Osteoblast (primary cell): ENCODE measurements around the gene FAM227A. TPM values are rescaled to one million over a fixed set of nuclear protein-coding genes. Genes with fewer than 3 reads are reported as not detected.

Experiments
- DNase-seq: peaks from one replicate; pipeline ENCODE4 v3.0.0; 2011; ENCODE audit warnings: low spot score, mixed read lengths; ENCODE audit not compliant: insufficient read length; ENCODE audit errors: missing footprints
- H2AFZ ChIP-seq: 2 replicates; pipeline ENCODE4 v1.6.0; 2011; ENCODE audit warnings: mild to moderate bottlenecking, low read length
- H3K27ac ChIP-seq: 2 replicates; pipeline ENCODE4 v1.5.1; 2011; ENCODE audit warnings: mild to moderate bottlenecking, low read depth, low read length, moderate library complexity
- H3K27me3 ChIP-seq: 2 replicates; pipeline ENCODE4 v1.6.0; 2012; ENCODE audit warnings: mild to moderate bottlenecking, control low read depth, inconsistent platforms, low read length, moderate library complexity; ENCODE audit not compliant: insufficient read depth
- H3K36me3 ChIP-seq: 2 replicates; pipeline ENCODE4 v1.5.1; 2011; ENCODE audit warnings: mild to moderate bottlenecking, low read length, control low read depth, moderate library complexity; ENCODE audit not compliant: insufficient read depth
- H3K4me1 ChIP-seq: 2 replicates; pipeline ENCODE4 v1.5.1; 2011; ENCODE audit warnings: mild to moderate bottlenecking, low read length, control low read depth, moderate library complexity; ENCODE audit not compliant: insufficient read depth
- H3K4me2 ChIP-seq: 2 replicates; pipeline ENCODE4 v1.6.0; 2011; ENCODE audit warnings: mild to moderate bottlenecking, low read length; ENCODE audit not compliant: insufficient read depth
- H3K4me3 ChIP-seq: fragments of 200-600 bp; sonication (generic); 3 replicates; pipeline ENCODE4 v1.5.1; 2012; ENCODE audit warnings: mild to moderate bottlenecking, low read length, inconsistent platforms; ENCODE audit not compliant: insufficient read depth
- H3K79me2 ChIP-seq: 2 replicates; pipeline ENCODE4 v1.6.0; 2012; ENCODE audit warnings: mild to moderate bottlenecking, low read length, control low read depth, inconsistent platforms; ENCODE audit not compliant: insufficient read depth
- H3K9me3 ChIP-seq: 2 replicates; pipeline ENCODE4 v1.5.1; 2011; ENCODE audit warnings: low read depth, low read length, control low read depth
- H4K20me1 ChIP-seq: 2 replicates; pipeline ENCODE4 v1.6.0; 2012; ENCODE audit warnings: mild to moderate bottlenecking, low read length, control low read depth; ENCODE audit not compliant: insufficient read depth
- total RNA-seq: library from RNA; depleted of rRNA; stranded (reverse); fragments of >200 nt; gene quantifications from 2 replicates; pipeline ENCODE4 v1.2.3, GENCODE V29; 2012
- TF ChIP-seq, protein P1 (sequence below): IDR thresholded peaks from 2 replicates; pipeline ENCODE4 v1.5.1; 2011; ENCODE audit warnings: mild to moderate bottlenecking, low read depth, low read length, moderate library complexity; ENCODE audit errors: extremely low read depth

The FAM227A gene
- total RNA-seq, 1 donor, result 3.3 TPM

DNA sequence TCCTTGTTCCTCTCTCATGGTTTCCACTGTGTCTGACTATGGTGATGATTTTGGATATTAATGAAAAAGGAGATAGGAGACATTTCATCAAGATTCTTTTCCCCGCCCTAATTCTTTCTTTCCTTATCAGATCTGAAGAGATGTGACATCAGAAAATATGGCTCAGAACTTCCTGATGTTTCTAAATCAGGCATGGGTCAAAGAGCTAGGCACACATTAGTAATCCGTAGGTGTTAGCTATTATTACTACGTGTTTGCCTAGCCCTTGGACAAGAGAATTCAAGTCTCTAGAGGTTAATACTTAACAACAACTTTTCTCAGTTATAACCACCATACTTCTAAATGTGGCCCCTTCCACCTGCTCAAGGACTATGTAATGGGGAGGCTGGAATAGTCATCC lies 38.7 kb upstream of the FAM227A start:
- H2AFZ ChIP-seq, result no peak overlapping the region
- H3K4me3 ChIP-seq, result no peak overlapping the region
- H3K79me2 ChIP-seq, result peaks cover 88% of the 10 kb centered on the region
- DNase-seq, result no peak
- H3K27me3 ChIP-seq, result no peaks in the 10 kb centered on the region
- H3K4me2 ChIP-seq, result no peak overlapping the region
- H3K9me3 ChIP-seq, result no peaks in the 10 kb centered on the region
- H3K4me1 ChIP-seq, result peaks cover 39% of the 10 kb centered on the region
- peaks cover 7% of the 10 kb centered on the region for H3K36me3 ChIP-seq
- no peak overlapping the region for H3K27ac ChIP-seq
- peaks cover 22% of the 10 kb centered on the region for H4K20me1 ChIP-seq
- TF ChIP-seq, protein P1, sequence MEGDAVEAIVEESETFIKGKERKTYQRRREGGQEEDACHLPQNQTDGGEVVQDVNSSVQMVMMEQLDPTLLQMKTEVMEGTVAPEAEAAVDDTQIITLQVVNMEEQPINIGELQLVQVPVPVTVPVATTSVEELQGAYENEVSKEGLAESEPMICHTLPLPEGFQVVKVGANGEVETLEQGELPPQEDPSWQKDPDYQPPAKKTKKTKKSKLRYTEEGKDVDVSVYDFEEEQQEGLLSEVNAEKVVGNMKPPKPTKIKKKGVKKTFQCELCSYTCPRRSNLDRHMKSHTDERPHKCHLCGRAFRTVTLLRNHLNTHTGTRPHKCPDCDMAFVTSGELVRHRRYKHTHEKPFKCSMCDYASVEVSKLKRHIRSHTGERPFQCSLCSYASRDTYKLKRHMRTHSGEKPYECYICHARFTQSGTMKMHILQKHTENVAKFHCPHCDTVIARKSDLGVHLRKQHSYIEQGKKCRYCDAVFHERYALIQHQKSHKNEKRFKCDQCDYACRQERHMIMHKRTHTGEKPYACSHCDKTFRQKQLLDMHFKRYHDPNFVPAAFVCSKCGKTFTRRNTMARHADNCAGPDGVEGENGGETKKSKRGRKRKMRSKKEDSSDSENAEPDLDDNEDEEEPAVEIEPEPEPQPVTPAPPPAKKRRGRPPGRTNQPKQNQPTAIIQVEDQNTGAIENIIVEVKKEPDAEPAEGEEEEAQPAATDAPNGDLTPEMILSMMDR, result no peak

DNA sequence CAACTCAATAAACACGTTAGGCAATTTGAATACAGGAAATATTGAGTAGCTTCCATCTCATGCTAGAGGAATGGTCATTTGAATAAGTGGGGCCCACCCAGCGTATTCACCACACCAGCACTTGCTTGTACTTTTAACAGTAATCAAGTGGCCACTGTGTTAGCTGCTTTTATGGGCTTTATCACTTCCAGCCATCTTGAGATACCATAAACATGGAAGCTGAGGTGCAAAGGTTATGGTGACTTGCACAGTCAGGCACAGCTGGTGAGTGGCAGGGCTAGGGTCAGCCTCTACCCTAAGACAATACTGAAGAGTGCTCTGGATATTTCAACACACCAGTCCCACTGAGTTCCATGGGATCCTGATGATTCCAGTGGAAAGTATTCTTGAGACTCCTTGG lies 37.9 kb upstream of the FAM227A start:
- peaks cover 30% of the 10 kb centered on the region for H3K4me1 ChIP-seq
- peaks cover 19% of the 10 kb centered on the region for H4K20me1 ChIP-seq
- peaks cover 88% of the 10 kb centered on the region for H3K79me2 ChIP-seq
- no peak overlapping the region for H2AFZ ChIP-seq
- H3K4me2 ChIP-seq, result no peak overlapping the region
- no peak overlapping the region for H3K27ac ChIP-seq
- H3K9me3 ChIP-seq, result no peaks in the 10 kb centered on the region
- H3K27me3 ChIP-seq, result no peaks in the 10 kb centered on the region
- H3K36me3 ChIP-seq, result peaks cover 11% of the 10 kb centered on the region
- no peak overlapping the region for H3K4me3 ChIP-seq
- TF ChIP-seq, protein P1, result no peak
- no peak for DNase-seq

DNA sequence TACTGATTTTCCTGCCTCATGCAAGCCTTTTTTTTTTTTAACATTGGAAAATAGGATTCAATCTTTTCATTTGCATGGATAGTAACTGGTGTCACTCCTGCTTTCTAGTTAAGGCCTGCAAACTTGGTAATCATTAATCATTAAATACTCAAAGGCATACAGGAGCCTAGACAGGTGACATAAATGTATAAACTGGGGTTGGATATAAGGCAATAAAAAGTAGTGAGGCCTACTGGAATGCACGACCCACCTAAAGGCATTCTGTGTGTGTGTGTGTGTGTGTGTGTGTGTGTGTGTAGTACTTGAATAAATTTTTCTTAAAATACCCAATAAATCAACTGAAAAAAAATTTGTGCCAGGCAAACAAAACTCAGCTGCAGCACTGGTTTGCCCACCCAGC lies 33.5 kb upstream of the FAM227A start:
- Histone ChIP-seq H3K36me3 (peaks cover 46% of the 10 kb centered on the region), H4K20me1 (peaks cover 15% of the 10 kb centered on the region), H3K27ac (no peak overlapping the region), H3K79me2 (peaks cover 65% of the 10 kb centered on the region), H2AFZ (no peak overlapping the region), H3K4me2 (no peak overlapping the region), H3K4me1 (no peaks in the 10 kb centered on the region), H3K9me3 (no peaks in the 10 kb centered on the region), H3K27me3 (no peaks in the 10 kb centered on the region), H3K4me3 (no peak overlapping the region)
- TF ChIP-seq, protein P1, result no peak
- DNase-seq, result no peak

DNA sequence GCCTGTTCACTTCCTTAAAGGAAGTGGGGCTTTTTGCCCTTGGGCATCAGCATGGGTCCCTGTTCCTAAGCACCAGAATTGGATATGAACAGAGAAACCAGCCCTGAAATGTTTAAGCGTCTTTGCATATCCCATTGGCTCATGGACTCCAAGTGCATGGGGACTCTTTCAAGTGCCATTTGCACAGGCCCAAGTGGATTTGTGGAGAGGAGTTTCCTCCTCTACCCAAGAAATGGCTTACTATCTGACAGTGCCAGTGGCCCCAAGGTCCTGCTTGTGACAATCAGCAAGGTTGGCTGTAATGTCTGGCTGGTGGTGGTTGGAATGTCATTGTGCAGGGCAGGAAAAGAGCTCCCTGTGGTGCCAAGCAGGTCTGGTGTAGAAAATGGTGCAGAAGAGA lies 29.6 kb upstream of the FAM227A start:
- H3K27me3 ChIP-seq, result no peaks in the 10 kb centered on the region
- no peak overlapping the region for H3K27ac ChIP-seq
- H3K9me3 ChIP-seq, result no peaks in the 10 kb centered on the region
- H4K20me1 ChIP-seq, result peaks cover 9% of the 10 kb centered on the region
- H3K79me2 ChIP-seq, result peaks cover 46% of the 10 kb centered on the region
- peaks cover 10% of the 10 kb centered on the region for H3K4me1 ChIP-seq
- no peak overlapping the region for H3K4me3 ChIP-seq
- TF ChIP-seq, protein P1, result no peak
- no peak for DNase-seq
- H3K4me2 ChIP-seq, result no peak overlapping the region
- no peak overlapping the region for H2AFZ ChIP-seq
- H3K36me3 ChIP-seq, result peaks cover 57% of the 10 kb centered on the region
